ENCODE data around the gene NOCT.

DNA sequence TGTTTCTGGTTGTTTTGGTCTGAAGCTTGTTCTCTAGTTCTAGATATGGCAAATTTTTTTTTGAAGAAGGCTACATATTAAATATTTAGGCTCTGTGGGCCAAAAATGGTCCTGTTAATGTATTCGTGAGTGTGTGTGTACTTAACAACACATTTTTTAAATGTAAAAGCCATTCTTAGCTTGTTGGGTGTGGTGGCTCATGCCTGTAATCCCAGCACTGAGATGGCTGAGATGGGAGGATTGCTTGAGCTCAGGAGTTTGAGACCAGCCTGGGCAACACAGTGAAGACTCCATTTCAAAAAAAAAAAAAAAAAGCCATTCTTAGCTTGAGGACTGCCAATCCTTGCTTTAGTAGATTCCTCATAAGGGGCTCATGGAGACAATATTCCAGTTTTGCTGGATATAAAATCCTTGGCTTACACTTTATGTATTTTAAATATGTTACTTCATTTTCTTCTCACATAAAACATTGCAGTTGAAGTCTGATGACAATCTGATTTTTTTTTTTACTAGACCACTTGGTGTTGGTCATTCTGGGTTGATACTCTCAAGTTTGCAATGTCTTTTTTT is 23.4 kb downstream of the NOCT start:
- TF ChIP-seq, protein P1, sequence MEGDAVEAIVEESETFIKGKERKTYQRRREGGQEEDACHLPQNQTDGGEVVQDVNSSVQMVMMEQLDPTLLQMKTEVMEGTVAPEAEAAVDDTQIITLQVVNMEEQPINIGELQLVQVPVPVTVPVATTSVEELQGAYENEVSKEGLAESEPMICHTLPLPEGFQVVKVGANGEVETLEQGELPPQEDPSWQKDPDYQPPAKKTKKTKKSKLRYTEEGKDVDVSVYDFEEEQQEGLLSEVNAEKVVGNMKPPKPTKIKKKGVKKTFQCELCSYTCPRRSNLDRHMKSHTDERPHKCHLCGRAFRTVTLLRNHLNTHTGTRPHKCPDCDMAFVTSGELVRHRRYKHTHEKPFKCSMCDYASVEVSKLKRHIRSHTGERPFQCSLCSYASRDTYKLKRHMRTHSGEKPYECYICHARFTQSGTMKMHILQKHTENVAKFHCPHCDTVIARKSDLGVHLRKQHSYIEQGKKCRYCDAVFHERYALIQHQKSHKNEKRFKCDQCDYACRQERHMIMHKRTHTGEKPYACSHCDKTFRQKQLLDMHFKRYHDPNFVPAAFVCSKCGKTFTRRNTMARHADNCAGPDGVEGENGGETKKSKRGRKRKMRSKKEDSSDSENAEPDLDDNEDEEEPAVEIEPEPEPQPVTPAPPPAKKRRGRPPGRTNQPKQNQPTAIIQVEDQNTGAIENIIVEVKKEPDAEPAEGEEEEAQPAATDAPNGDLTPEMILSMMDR (IDR thresholded peaks at IDR 0.05), result no peak
- no peak for TF ChIP-seq POLR2A (IDR thresholded peaks at IDR 0.05)
